ENCODE measurements around the gene ADAMTS13. TPM values are rescaled to one million over a fixed set of nuclear protein-coding genes. Genes with fewer than 3 reads are reported as not detected.

Gene ADAMTS13
- total and polyA plus RNA-seq, 4 experiments from 2014 or later = 1.5 to 1.7 TPM; not detected in 2

GRCh38 chr9:133384736-133385321 lies 37.3 kb upstream of the ADAMTS13 start:
- CTCF ChIA-PET (ENCODE audit: partially characterized antibody) = interaction anchor here (1.1 kb wide), 1 partner anchor 20 kb away, joined by 3 read pairs; no protein-coding TSS in a partner anchor
- no peaks in the 10 kb centered on the region for H3K9me3 Mint-ChIP-seq
- H3K27me3 Mint-ChIP-seq = peaks cover 0 to 3% of the 10 kb centered on the region in 2 donors
- no peaks in the 10 kb centered on the region for H3K4me1 Mint-ChIP-seq
- H3K27ac Mint-ChIP-seq = no peak overlapping the region
- POLR2A ChIA-PET (ENCODE audit: partially characterized antibody) = no interaction called here
- no peak overlapping the region for H3K4me3 Mint-ChIP-seq
- no peaks in the 10 kb centered on the region for H3K4me1 ChIP-seq (ENCODE audit: insufficient read depth, low read length)
- H3K4me3 ChIP-seq (ENCODE audit: low read length in 2 of 2) = no peak overlapping the region
- peak in 1 of 5 donors; percentile 8 for DNase-seq
- intact Hi-C loops (cut with micrococcal nuclease) = no loop called here
- no peaks in the 10 kb centered on the region for H3K9me3 ChIP-seq (ENCODE audit: control insufficient read depth in 1 of 2, low read length in 2 of 2)
- no peak overlapping the region for H3K27ac ChIP-seq (ENCODE audit: low read depth, low read length)
- H3K36me3 ChIP-seq (ENCODE audit: insufficient read depth, low read length) = no peaks in the 10 kb centered on the region
- no peaks in the 10 kb centered on the region for H3K27me3 ChIP-seq (ENCODE audit: insufficient read depth, low read length)
- no peaks in the 10 kb centered on the region for H3K36me3 Mint-ChIP-seq

- peak in 1 of 5 donors; percentile 3 for DNase-seq
- Histone ChIP-seq H3K9me3 (ENCODE audit: control insufficient read depth in 1 of 2, low read length in 2 of 2) (no peaks in the 10 kb centered on the region), H3K4me3 (ENCODE audit: low read length in 2 of 2) (no peak overlapping the region), H3K27me3 (ENCODE audit: insufficient read depth, low read length) (no peaks in the 10 kb centered on the region), H3K36me3 (ENCODE audit: insufficient read depth, low read length) (no peaks in the 10 kb centered on the region), H3K4me1 (ENCODE audit: insufficient read depth, low read length) (no peaks in the 10 kb centered on the region), H3K27ac (ENCODE audit: low read depth, low read length) (no peak overlapping the region)
- H3K36me3 Mint-ChIP-seq = no peaks in the 10 kb centered on the region
- intact Hi-C loops (cut with micrococcal nuclease) = no loop called here
- CTCF ChIA-PET (ENCODE audit: partially characterized antibody) = interaction anchor here (1.1 kb wide), 1 partner anchor 19 kb away, joined by 3 read pairs; no protein-coding TSS in a partner anchor
- POLR2A ChIA-PET (ENCODE audit: partially characterized antibody) = no interaction called here
- no peak overlapping the region for H3K4me3 Mint-ChIP-seq
- H3K27me3 Mint-ChIP-seq = peaks cover 2 to 4% of the 10 kb centered on the region in 2 donors
- no peak overlapping the region for H3K27ac Mint-ChIP-seq
- H3K9me3 Mint-ChIP-seq = no peaks in the 10 kb centered on the region
- no peaks in the 10 kb centered on the region for H3K4me1 Mint-ChIP-seq
Observed at GRCh38 chr9:133385452-133385851, 36.7 kb upstream of the ADAMTS13 start.

GRCh38 chr9:133386338-133386737 lies 35.8 kb upstream of the ADAMTS13 start:
- Mint-ChIP-seq H3K4me1 (no peaks in the 10 kb centered on the region), H3K27me3 (peaks cover 4 to 6% of the 10 kb centered on the region in 2 donors), H3K27ac (no peak overlapping the region), H3K4me3 (no peak overlapping the region), H3K36me3 (no peaks in the 10 kb centered on the region), H3K9me3 (no peaks in the 10 kb centered on the region)
- POLR2A ChIA-PET (ENCODE audit: partially characterized antibody) = interaction anchor here (1.1 kb wide), 1 partner anchor 10 kb away, joined by 4 read pairs; the partner anchor contains the start of gene STKLD1
- Histone ChIP-seq H3K9me3 (ENCODE audit: control insufficient read depth in 1 of 2, low read length in 2 of 2) (no peaks in the 10 kb centered on the region), H3K27ac (ENCODE audit: low read depth, low read length) (no peak overlapping the region), H3K4me1 (ENCODE audit: insufficient read depth, low read length) (no peaks in the 10 kb centered on the region), H3K36me3 (ENCODE audit: insufficient read depth, low read length) (no peaks in the 10 kb centered on the region), H3K4me3 (ENCODE audit: low read length in 2 of 2) (no peak overlapping the region), H3K27me3 (ENCODE audit: insufficient read depth, low read length) (no peaks in the 10 kb centered on the region)
- CTCF ChIA-PET (ENCODE audit: partially characterized antibody) = no interaction called here
- peak in 1 of 5 donors; percentile 20 for DNase-seq
- intact Hi-C loops (cut with micrococcal nuclease) = no loop called here

GRCh38 chr9:133387680-133388079 lies 34.5 kb upstream of the ADAMTS13 start:
- no peaks in the 10 kb centered on the region for H3K4me1 Mint-ChIP-seq
- ChIA-PET CTCF (ENCODE audit: partially characterized antibody) (interaction anchor here (1.2 kb wide), 1 partner anchor 8 kb away, joined by 3 read pairs; no protein-coding TSS in a partner anchor), POLR2A (ENCODE audit: partially characterized antibody) (no interaction called here)
- intact Hi-C loops (cut with micrococcal nuclease) = no loop called here
- no peaks in the 10 kb centered on the region for H3K4me1 ChIP-seq (ENCODE audit: insufficient read depth, low read length)
- H3K4me3 ChIP-seq (ENCODE audit: low read length in 2 of 2) = no peak overlapping the region
- no peak overlapping the region for H3K4me3 Mint-ChIP-seq
- peak in 1 of 5 donors; percentile 4 for DNase-seq
- no peak overlapping the region for H3K27ac ChIP-seq (ENCODE audit: low read depth, low read length)
- H3K9me3 Mint-ChIP-seq = no peaks in the 10 kb centered on the region
- H3K36me3 ChIP-seq (ENCODE audit: insufficient read depth, low read length) = no peaks in the 10 kb centered on the region
- no peaks in the 10 kb centered on the region for H3K36me3 Mint-ChIP-seq
- peaks cover 4 to 8% of the 10 kb centered on the region in 2 donors for H3K27me3 Mint-ChIP-seq
- no peaks in the 10 kb centered on the region for H3K27me3 ChIP-seq (ENCODE audit: insufficient read depth, low read length)
- no peaks in the 10 kb centered on the region for H3K9me3 ChIP-seq (ENCODE audit: control insufficient read depth in 1 of 2, low read length in 2 of 2)
- no peak overlapping the region for H3K27ac Mint-ChIP-seq

- DNase-seq = peak in 1 of 5 donors; percentile 7
- POLR2A ChIA-PET (ENCODE audit: partially characterized antibody) = no interaction called here
- Mint-ChIP-seq H3K36me3 (no peaks in the 10 kb centered on the region), H3K27ac (no peak overlapping the region), H3K4me3 (no peak overlapping the region), H3K27me3 (peaks cover 4 to 8% of the 10 kb centered on the region in 2 donors), H3K4me1 (no peaks in the 10 kb centered on the region), H3K9me3 (no peaks in the 10 kb centered on the region)
- no peak overlapping the region for H3K4me3 ChIP-seq (ENCODE audit: low read length in 2 of 2)
- intact Hi-C loops (cut with micrococcal nuclease) = no loop called here
- H3K4me1 ChIP-seq (ENCODE audit: insufficient read depth, low read length) = no peaks in the 10 kb centered on the region
- CTCF ChIA-PET (ENCODE audit: partially characterized antibody) = no interaction called here
- H3K27ac ChIP-seq (ENCODE audit: low read depth, low read length) = no peak overlapping the region
- no peaks in the 10 kb centered on the region for H3K36me3 ChIP-seq (ENCODE audit: insufficient read depth, low read length)
- H3K27me3 ChIP-seq (ENCODE audit: insufficient read depth, low read length) = no peaks in the 10 kb centered on the region
- H3K9me3 ChIP-seq (ENCODE audit: control insufficient read depth in 1 of 2, low read length in 2 of 2) = no peaks in the 10 kb centered on the region
Observed at GRCh38 chr9:133389025-133389557, 33.1 kb upstream of the ADAMTS13 start.

- Mint-ChIP-seq H3K27me3 (peaks cover 4 to 8% of the 10 kb centered on the region in 2 donors), H3K36me3 (no peaks in the 10 kb centered on the region), H3K4me3 (no peak overlapping the region), H3K27ac (no peak overlapping the region), H3K4me1 (no peaks in the 10 kb centered on the region), H3K9me3 (no peaks in the 10 kb centered on the region)
- Histone ChIP-seq H3K27ac (ENCODE audit: low read depth, low read length) (no peak overlapping the region), H3K9me3 (ENCODE audit: control insufficient read depth in 1 of 2, low read length in 2 of 2) (no peaks in the 10 kb centered on the region), H3K36me3 (ENCODE audit: insufficient read depth, low read length) (no peaks in the 10 kb centered on the region), H3K27me3 (ENCODE audit: insufficient read depth, low read length) (no peaks in the 10 kb centered on the region), H3K4me3 (ENCODE audit: low read length in 2 of 2) (no peak overlapping the region), H3K4me1 (ENCODE audit: insufficient read depth, low read length) (no peaks in the 10 kb centered on the region)
- ChIA-PET CTCF (ENCODE audit: partially characterized antibody) (no interaction called here), POLR2A (ENCODE audit: partially characterized antibody) (no interaction called here)
- intact Hi-C loops (cut with micrococcal nuclease) = no loop called here
- DNase-seq = no peak
Observed at GRCh38 chr9:133389562-133389961, 32.6 kb upstream of the ADAMTS13 start.

- Mint-ChIP-seq H3K27me3 (peaks cover 4 to 9% of the 10 kb centered on the region in 2 donors), H3K27ac (no peak overlapping the region), H3K9me3 (no peaks in the 10 kb centered on the region), H3K4me1 (no peaks in the 10 kb centered on the region), H3K4me3 (no peak overlapping the region), H3K36me3 (no peaks in the 10 kb centered on the region)
- CTCF ChIA-PET (ENCODE audit: partially characterized antibody) = no interaction called here
- intact Hi-C loops (cut with micrococcal nuclease) = no loop called here
- POLR2A ChIA-PET (ENCODE audit: partially characterized antibody) = no interaction called here
- H3K9me3 ChIP-seq (ENCODE audit: control insufficient read depth in 1 of 2, low read length in 2 of 2) = no peaks in the 10 kb centered on the region
- no peaks in the 10 kb centered on the region for H3K4me1 ChIP-seq (ENCODE audit: insufficient read depth, low read length)
- DNase-seq = peak in 1 of 5 donors; percentile 4
- no peaks in the 10 kb centered on the region for H3K36me3 ChIP-seq (ENCODE audit: insufficient read depth, low read length)
- no peaks in the 10 kb centered on the region for H3K27me3 ChIP-seq (ENCODE audit: insufficient read depth, low read length)
- H3K27ac ChIP-seq (ENCODE audit: low read depth, low read length) = no peak overlapping the region
- H3K4me3 ChIP-seq (ENCODE audit: low read length in 2 of 2) = no peak overlapping the region
Observed at GRCh38 chr9:133390713-133391112, 31.5 kb upstream of the ADAMTS13 start.

Measured in CD4-positive, alpha-beta memory T cell (primary cell).